ENCODE results near the gene APOH. TPM values are rescaled to one million over a fixed set of nuclear protein-coding genes. Genes with fewer than 3 reads are reported as not detected.

Gene APOH
- total RNA-seq, 1 donor from 2014 or later, result not detected

DNA sequence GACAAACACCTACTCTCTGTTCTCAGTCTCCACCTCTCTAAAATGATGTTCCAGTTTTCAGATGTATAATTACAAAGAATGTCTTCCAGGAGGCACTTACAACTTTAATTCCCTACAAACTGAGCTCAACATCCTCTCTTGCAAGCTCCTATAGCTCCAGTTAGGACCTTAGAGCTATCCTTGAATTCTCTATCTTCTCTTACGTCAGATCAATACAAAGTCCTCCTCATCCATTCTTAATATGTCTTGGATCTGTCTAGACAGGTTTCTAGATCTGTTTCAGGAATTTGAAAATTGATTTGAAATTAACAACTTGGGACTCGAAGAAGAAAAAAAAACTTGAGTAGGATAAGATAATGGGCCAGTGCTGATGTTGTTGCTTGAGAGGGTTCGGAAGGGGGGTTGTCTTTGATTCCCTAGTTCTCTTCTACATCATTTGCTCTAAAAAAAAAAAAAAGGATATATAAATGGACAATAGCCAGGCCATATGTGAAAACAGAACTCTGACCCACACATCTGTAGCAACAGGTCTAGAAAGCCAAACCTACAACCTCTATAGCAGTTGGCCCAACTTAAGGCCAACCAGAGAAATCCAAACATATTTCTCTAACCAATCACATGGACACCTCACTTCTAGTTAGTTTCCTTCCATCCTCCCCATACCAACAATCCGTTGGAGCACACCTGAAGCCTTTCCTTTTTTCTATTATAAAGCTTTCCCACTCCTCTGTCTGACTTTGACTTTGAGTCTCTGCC is 746 bp upstream of the APOH start:
- intact Hi-C loops (cut with micrococcal nuclease), result no loop called here
- no peaks in the 10 kb centered on the region for H3K4me1 Mint-ChIP-seq (ENCODE audit: low read depth)
- H3K4me3 Mint-ChIP-seq, result no peak overlapping the region
- H3K9me3 Mint-ChIP-seq, result no peaks in the 10 kb centered on the region
- no peak for DNase-seq (ENCODE audit: low spot score)
- H3K27me3 Mint-ChIP-seq (ENCODE audit: insufficient read depth), result peaks cover 16% of the 10 kb centered on the region
- H3K36me3 Mint-ChIP-seq (ENCODE audit: low read depth), result no peaks in the 10 kb centered on the region
- no peak overlapping the region for H3K27ac Mint-ChIP-seq

DNA sequence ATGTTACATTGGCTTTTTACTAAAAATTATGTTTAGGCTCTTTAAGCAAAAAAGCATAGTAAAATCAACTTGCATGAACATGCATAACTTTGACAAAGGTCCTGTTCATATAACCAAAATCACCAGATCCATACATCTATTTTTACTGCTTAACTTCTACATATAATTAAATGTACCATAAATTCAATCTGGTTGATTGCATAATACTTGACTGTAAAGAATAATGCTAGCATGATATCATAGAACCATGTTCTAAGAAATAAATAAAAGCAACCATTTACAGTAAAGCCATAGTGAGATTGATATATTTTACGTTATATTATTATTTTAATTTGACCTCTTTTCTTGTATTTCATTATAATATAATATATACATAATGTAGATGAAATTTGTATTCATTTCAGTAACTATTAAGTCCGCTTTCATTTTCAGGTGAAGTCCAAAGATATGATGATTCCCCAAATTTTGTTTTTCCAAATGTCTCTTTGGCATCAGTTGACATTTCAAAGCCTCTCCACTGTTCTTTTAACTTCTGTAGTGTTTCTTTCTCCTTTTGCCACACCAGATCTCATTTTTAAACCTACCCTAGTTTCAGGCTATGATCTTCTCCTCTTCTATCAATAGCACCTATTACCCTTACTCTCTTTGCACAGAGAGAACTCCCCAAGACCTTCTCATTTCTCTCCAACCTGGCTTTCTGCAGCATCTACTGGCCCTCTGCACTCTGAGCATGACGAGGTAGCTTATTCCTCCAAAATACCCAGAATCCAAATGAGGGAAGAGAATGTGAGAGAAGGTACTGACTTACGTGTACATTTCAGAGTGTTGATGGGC is 1.8 kb downstream of the APOH start:
- Mint-ChIP-seq H3K27me3 (ENCODE audit: insufficient read depth) (peaks cover 14% of the 10 kb centered on the region), H3K4me1 (ENCODE audit: low read depth) (no peaks in the 10 kb centered on the region), H3K9me3 (no peaks in the 10 kb centered on the region), H3K4me3 (no peak overlapping the region), H3K27ac (no peak overlapping the region), H3K36me3 (ENCODE audit: low read depth) (no peaks in the 10 kb centered on the region)
- DNase-seq (ENCODE audit: low spot score), result no peak
- intact Hi-C loops (cut with micrococcal nuclease), result no loop called here

GRCh38 chr17:66222798-66223350 is 6.3 kb downstream of the APOH start:
- no peak overlapping the region for H3K4me3 Mint-ChIP-seq
- H3K27ac Mint-ChIP-seq, result no peak overlapping the region
- intact Hi-C loops (cut with micrococcal nuclease), result no loop called here
- no peaks in the 10 kb centered on the region for H3K36me3 Mint-ChIP-seq (ENCODE audit: low read depth)
- DNase-seq (ENCODE audit: low spot score), result no peak
- no peaks in the 10 kb centered on the region for H3K4me1 Mint-ChIP-seq (ENCODE audit: low read depth)
- H3K27me3 Mint-ChIP-seq (ENCODE audit: insufficient read depth), result peaks cover 4% of the 10 kb centered on the region
- no peaks in the 10 kb centered on the region for H3K9me3 Mint-ChIP-seq

- no peaks in the 10 kb centered on the region for H3K36me3 Mint-ChIP-seq (ENCODE audit: low read depth)
- intact Hi-C loops (cut with micrococcal nuclease), result no loop called here
- H3K27ac Mint-ChIP-seq, result no peak overlapping the region
- H3K4me1 Mint-ChIP-seq (ENCODE audit: low read depth), result no peaks in the 10 kb centered on the region
- DNase-seq (ENCODE audit: low spot score), result no peak
- peaks cover 4% of the 10 kb centered on the region for H3K27me3 Mint-ChIP-seq (ENCODE audit: insufficient read depth)
- H3K9me3 Mint-ChIP-seq, result no peaks in the 10 kb centered on the region
- H3K4me3 Mint-ChIP-seq, result no peak overlapping the region
Observed at GRCh38 chr17:66221755-66222530, 7.3 kb downstream of the APOH start.

DNA sequence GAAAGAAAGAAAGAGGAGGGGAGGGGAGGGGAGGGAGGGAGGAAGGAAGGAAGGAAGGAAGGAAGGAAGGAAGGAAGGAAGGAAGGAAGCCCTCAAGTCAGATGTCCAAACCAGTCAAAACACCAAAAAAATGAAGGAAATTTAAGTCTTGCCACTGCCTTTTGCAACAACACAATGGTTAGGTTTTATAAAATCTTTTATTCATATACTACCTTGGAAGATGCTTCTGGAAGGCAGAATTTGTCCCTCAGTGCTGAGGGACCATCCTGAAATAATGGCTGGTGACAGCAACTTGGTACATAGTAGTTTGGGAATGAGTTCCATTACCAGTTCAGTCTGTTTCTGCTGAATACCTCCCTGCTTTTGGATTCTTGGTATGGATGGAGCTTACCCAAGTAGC is 7.9 kb downstream of the APOH start:
- Mint-ChIP-seq H3K9me3 (no peaks in the 10 kb centered on the region), H3K4me3 (no peak overlapping the region), H3K27ac (no peak overlapping the region), H3K36me3 (ENCODE audit: low read depth) (no peaks in the 10 kb centered on the region), H3K4me1 (ENCODE audit: low read depth) (no peaks in the 10 kb centered on the region), H3K27me3 (ENCODE audit: insufficient read depth) (peaks cover 4% of the 10 kb centered on the region)
- intact Hi-C loops (cut with micrococcal nuclease), result no loop called here
- DNase-seq (ENCODE audit: low spot score), result no peak

GRCh38 chr17:66220079-66220835 is 9.0 kb downstream of the APOH start:
- Mint-ChIP-seq H3K36me3 (ENCODE audit: low read depth) (no peaks in the 10 kb centered on the region), H3K27me3 (ENCODE audit: insufficient read depth) (peaks cover 3% of the 10 kb centered on the region)
- DNase-seq (ENCODE audit: low spot score), result no peak

GRCh38 chr17:66215529-66215911 is 13.7 kb downstream of the APOH start:
- H3K36me3 Mint-ChIP-seq (ENCODE audit: low read depth), result peaks cover 2% of the 10 kb centered on the region
- intact Hi-C loops (cut with micrococcal nuclease), result no loop called here
- H3K27ac Mint-ChIP-seq, result no peak overlapping the region
- no peaks in the 10 kb centered on the region for H3K9me3 Mint-ChIP-seq
- no peak overlapping the region for H3K4me3 Mint-ChIP-seq
- peaks cover 17% of the 10 kb centered on the region for H3K27me3 Mint-ChIP-seq (ENCODE audit: insufficient read depth)
- DNase-seq (ENCODE audit: low spot score), result no peak
- H3K4me1 Mint-ChIP-seq (ENCODE audit: low read depth), result no peaks in the 10 kb centered on the region

More at GRCh38 chr17:66220079-66220835, 9.0 kb downstream of the APOH start:
- intact Hi-C loops (cut with micrococcal nuclease), result no loop called here
- Mint-ChIP-seq H3K9me3 (no peaks in the 10 kb centered on the region), H3K4me3 (no peak overlapping the region), H3K27ac (no peak overlapping the region), H3K4me1 (ENCODE audit: low read depth) (no peaks in the 10 kb centered on the region)

DNA sequence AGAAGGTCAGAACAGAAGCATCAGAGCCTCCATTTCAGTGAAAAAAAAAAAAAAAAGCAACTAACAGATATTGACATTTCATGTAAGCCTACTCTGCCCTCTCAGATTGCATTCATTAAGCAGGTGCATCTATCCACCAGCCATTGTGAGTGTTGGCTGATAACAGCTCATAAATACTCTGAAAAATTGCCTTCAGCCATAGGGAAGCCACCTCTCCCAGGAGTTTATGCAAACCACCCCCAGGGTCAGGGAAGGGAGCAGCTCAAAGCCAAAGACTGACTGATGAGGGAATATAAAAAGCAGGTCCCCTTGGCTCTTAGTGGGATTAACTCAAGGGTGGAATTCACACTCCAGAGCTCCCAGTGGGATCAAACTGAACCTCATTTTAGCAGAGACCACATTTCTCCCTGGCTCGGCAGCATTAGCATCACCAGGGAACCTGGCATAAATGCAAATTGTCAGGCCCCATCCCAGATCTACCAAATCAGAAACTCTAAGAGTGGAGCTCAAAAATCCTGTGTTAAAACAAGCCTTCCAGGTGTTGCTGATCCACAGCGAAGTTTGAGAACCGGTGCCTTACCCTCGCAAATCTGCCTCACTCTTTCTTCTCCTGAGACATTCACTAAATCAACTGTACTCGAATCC is 14.2 kb downstream of the APOH start:
- DNase-seq (ENCODE audit: low spot score), result no peak
- Mint-ChIP-seq H3K4me3 (no peak overlapping the region), H3K27ac (no peak overlapping the region), H3K9me3 (no peaks in the 10 kb centered on the region), H3K4me1 (ENCODE audit: low read depth) (no peaks in the 10 kb centered on the region), H3K27me3 (ENCODE audit: insufficient read depth) (peaks cover 22% of the 10 kb centered on the region), H3K36me3 (ENCODE audit: low read depth) (peaks cover 2% of the 10 kb centered on the region)
- intact Hi-C loops (cut with micrococcal nuclease), result no loop called here

DNA sequence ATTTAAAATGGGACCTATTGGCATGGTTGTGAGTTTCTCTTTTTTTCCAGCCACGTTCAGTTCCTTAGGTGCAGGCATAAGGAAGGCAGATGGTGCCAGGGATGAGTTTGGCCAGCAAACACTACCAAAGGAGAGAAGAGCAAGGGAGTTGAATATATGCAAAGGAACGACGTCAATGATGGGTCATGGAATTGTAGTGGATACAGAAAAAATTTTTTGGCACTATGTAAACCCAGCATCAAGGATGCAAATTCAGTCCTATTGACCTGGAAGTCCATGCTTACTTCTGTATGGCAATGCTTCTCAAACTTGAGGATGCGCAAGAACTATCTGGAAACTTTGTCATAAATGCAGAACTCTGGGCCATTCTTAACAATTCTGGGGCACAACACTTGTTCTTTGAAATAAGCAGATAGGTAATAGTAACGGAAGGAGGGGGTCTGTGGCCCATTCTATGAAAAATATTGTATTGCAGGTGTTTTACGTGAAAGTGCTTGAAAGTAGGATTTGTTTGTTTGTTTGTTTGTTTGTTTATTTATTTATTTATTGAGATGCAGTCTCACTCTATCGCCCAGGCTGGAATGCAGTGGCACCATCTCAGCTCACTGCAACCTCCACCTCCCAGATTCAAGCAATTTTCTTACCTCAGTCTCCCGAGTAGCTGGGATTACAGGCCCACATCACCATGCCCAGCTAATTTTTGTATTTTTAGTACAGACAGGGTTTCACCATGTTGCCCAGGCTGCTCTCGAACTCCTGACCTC is 18.0 kb downstream of the APOH start:
- peaks cover 22% of the 10 kb centered on the region for H3K27me3 Mint-ChIP-seq (ENCODE audit: insufficient read depth)
- H3K27ac Mint-ChIP-seq, result no peak overlapping the region
- H3K4me1 Mint-ChIP-seq (ENCODE audit: low read depth), result no peaks in the 10 kb centered on the region
- no peak overlapping the region for H3K4me3 Mint-ChIP-seq
- DNase-seq (ENCODE audit: low spot score), result no peak
- H3K9me3 Mint-ChIP-seq, result peaks cover 6% of the 10 kb centered on the region
- H3K36me3 Mint-ChIP-seq (ENCODE audit: low read depth), result peaks cover 2% of the 10 kb centered on the region
- intact Hi-C loops (cut with micrococcal nuclease), result no loop called here

DNA sequence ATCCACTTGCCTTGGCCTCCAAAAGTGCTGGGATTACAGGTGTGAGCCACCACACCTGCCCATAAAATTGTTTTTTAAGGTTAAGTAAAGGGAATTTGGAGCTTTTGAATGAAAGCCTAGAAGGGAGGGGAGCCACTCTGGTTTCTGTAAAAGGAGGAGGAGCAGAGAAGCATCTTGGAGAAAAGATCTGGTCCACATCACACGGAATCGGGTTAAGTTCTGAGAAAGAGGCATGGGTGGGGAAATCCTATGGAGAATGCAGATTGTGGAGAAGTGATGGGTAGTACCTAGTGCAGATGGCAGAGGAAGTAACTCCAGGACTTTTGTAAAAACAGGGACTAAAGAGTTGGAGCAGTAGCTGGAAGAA is 19.0 kb downstream of the APOH start:
- intact Hi-C loops (cut with micrococcal nuclease), result no loop called here
- no peaks in the 10 kb centered on the region for H3K4me1 Mint-ChIP-seq (ENCODE audit: low read depth)
- no peak overlapping the region for H3K4me3 Mint-ChIP-seq
- peaks cover 2% of the 10 kb centered on the region for H3K36me3 Mint-ChIP-seq (ENCODE audit: low read depth)
- peaks cover 6% of the 10 kb centered on the region for H3K9me3 Mint-ChIP-seq
- no peak for DNase-seq (ENCODE audit: low spot score)
- H3K27ac Mint-ChIP-seq, result no peak overlapping the region
- peaks cover 22% of the 10 kb centered on the region for H3K27me3 Mint-ChIP-seq (ENCODE audit: insufficient read depth)

GRCh38 chr17:66207936-66208335 is 21.3 kb downstream of the APOH start:
- H3K27ac Mint-ChIP-seq, result no peak overlapping the region
- H3K36me3 Mint-ChIP-seq (ENCODE audit: low read depth), result peaks cover 2% of the 10 kb centered on the region
- no peak overlapping the region for H3K4me3 Mint-ChIP-seq
- H3K9me3 Mint-ChIP-seq, result peaks cover 6% of the 10 kb centered on the region
- no peak for DNase-seq (ENCODE audit: low spot score)
- peaks cover 18% of the 10 kb centered on the region for H3K27me3 Mint-ChIP-seq (ENCODE audit: insufficient read depth)
- no peaks in the 10 kb centered on the region for H3K4me1 Mint-ChIP-seq (ENCODE audit: low read depth)
- intact Hi-C loops (cut with micrococcal nuclease), result no loop called here
